K562 (cell line): ENCODE results near the gene ZCCHC3. TPM values are rescaled to one million over a fixed set of nuclear protein-coding genes. Genes with fewer than 3 reads are reported as not detected.

Experiments used
- CBFA2T3 ChIP-seq: fragments of 450-650 bp; IDR thresholded peaks from 2 replicates; pipeline ENCODE4 v1.6.1; 2017
- DPF2 ChIP-seq: fragments of 450-650 bp; IDR thresholded peaks from 2 replicates; pipeline ENCODE4 v1.6.1; 2016
- EGR1 ChIP-seq: fragments of 450-650 bp; conservative IDR thresholded peaks from 2 replicates; pipeline ENCODE4 v1.6.1; 2017; ENCODE audit warnings: mild to moderate bottlenecking
- FOXM1 ChIP-seq, 2 experiments: fragments of 450-650 bp in 1 of 2; sonication (generic) in 1 of 2; formaldehyde crosslinking in 1 of 2; IDR thresholded peaks; 2 replicates each; pipeline versions ENCODE4 v1.6.1 to v1.9.0; 2017 to 2022; ENCODE audit warnings: low read depth in 2 of 2, mild to moderate bottlenecking in 2 of 2, missing genetic modification reagents in 1 of 2, moderate library complexity in 1 of 2
- HDAC6 ChIP-seq: IDR thresholded peaks from 2 replicates; pipeline ENCODE4 v1.6.1; 2012; ENCODE audit warnings: low read depth, mild to moderate bottlenecking, control low read depth, inconsistent platforms, low read length, moderate library complexity
- KDM4B ChIP-seq, 2 experiments: fragments of 450-650 bp in 1 of 2; sonication (generic) in 1 of 2; IDR thresholded peaks; 2 replicates each; pipeline ENCODE4 v1.6.1; 2016 to 2017; ENCODE audit warnings: borderline replicate concordance in 2 of 2, antibody characterized with exemption in 1 of 2, low read depth in 1 of 2, mild to moderate bottlenecking in 1 of 2
- MYC ChIP-seq, 2 experiments: fragments of 250-450 bp in 1 of 2; sonication (Bioruptor Pico) in 1 of 2; IDR thresholded peaks; 2 replicates each; pipeline versions ENCODE4 v1.5.1 to v1.6.1; 2012 to 2021; ENCODE audit warnings: low read depth in 2 of 2, borderline replicate concordance in 1 of 2, improper control_type of control experiment in 1 of 2, low read length in 1 of 2, mild to moderate bottlenecking in 1 of 2, moderate library complexity in 1 of 2
- NRF1 ChIP-seq, 2 experiments: fragments of 450-650 bp; IDR thresholded peaks in 1 of 2; conservative IDR thresholded peaks in 1 of 2; 2 replicates each; pipeline ENCODE4 v1.6.1; 2014; ENCODE audit warnings: mild to moderate bottlenecking in 2 of 2
- PML ChIP-seq: IDR thresholded peaks from 2 replicates; pipeline ENCODE4 v1.6.1; 2012; ENCODE audit warnings: low read length, inconsistent platforms
- RBBP5 ChIP-seq: fragments of 200-600 bp; sonication (generic); IDR thresholded peaks from 2 replicates; pipeline ENCODE4 v1.6.1; 2012; ENCODE audit warnings: borderline replicate concordance, mild to moderate bottlenecking, low read length, control low read depth, inconsistent platforms; ENCODE audit not compliant: insufficient read depth, poor library complexity, severe bottlenecking
- RBFOX2 ChIP-seq: fragments of 200-400 bp; formaldehyde crosslinking; IDR thresholded peaks from 2 replicates; pipeline ENCODE4 v1.6.1; 2017; ENCODE audit warnings: low read depth, mild to moderate bottlenecking, low read length, moderate library complexity
- TCF7 ChIP-seq: sonication (generic); IDR thresholded peaks from 2 replicates; pipeline ENCODE4 v1.6.1; 2016; ENCODE audit warnings: antibody characterized with exemption, borderline replicate concordance
- XRCC5 ChIP-seq: fragments of 200-400 bp; formaldehyde crosslinking; IDR thresholded peaks from 2 replicates; pipeline ENCODE4 v1.6.1; 2017; ENCODE audit warnings: low read depth, mild to moderate bottlenecking, low read length
- ZBTB33 ChIP-seq: sonication (generic); formaldehyde crosslinking; IDR thresholded peaks from 2 replicates; pipeline ENCODE4 v1.8.1; 2023; ENCODE audit warnings: mild to moderate bottlenecking, missing genetic modification reagents
- ZNF384 ChIP-seq: IDR thresholded peaks from 2 replicates; pipeline ENCODE4 v1.6.1; 2012; ENCODE audit warnings: low read depth, low read length, improper control_type of control experiment
- ZNF561 ChIP-seq: fragments of 450-650 bp; formaldehyde crosslinking; conservative IDR thresholded peaks from 2 replicates; pipeline ENCODE4 v1.4.0; 2020; ENCODE audit warnings: mild to moderate bottlenecking, moderate library complexity
- ZNF764 ChIP-seq: fragments of 250-450 bp; sonication (Bioruptor Pico); IDR thresholded peaks from 2 replicates; pipeline ENCODE4 v1.4.0; 2020; ENCODE audit warnings: low read depth, mild to moderate bottlenecking, moderate library complexity
- polyA plus RNA-seq, 8 experiments: library from polyadenylated mRNA; depleted of rRNA in 4 of 8; stranded (reverse) in 5 of 8; unstranded in 3 of 8; fragments of >200 nt; fragmentation: Nextera tagmentation in 2 of 8; fragmentation: Illumina TruSeq in 1 of 8; extraction: Ambion mirVana in 2 of 8; extraction: Trizol in 1 of 8; gene quantifications; 2 replicates each; pipeline versions ENCODE4 v1.2.1 to v1.2.3, GENCODE V29; 2011 to 2014; ENCODE audit warnings: inconsistent platforms in 1 of 8, missing spikeins in 1 of 8
- total RNA-seq, 7 experiments: library from RNA; depleted of rRNA in 6 of 7; stranded (reverse); fragments of >200 nt in 6 of 7; fragmentation: Illumina TruSeq in 2 of 7; extraction: Trizol in 2 of 7; gene quantifications; 2 replicates each; pipeline versions ENCODE4 v1.2.1 to v1.2.3, GENCODE V29; 2011 to 2021; ENCODE audit warnings: low replicate concordance in 1 of 7
- TF ChIP-seq, protein P1 (sequence below): fragments of 450-650 bp; IDR thresholded peaks from 2 replicates; pipeline ENCODE4 v1.7.1; 2018; ENCODE audit warnings: mild to moderate bottlenecking, low read depth; ENCODE audit not compliant: partially characterized antibody
- TF ChIP-seq, protein P2 (sequence below), 3 experiments: IDR thresholded peaks in 2 of 3; conservative IDR thresholded peaks in 1 of 3; 2 replicates each; pipeline ENCODE4 v1.5.1; 2011 to 2012; ENCODE audit warnings: low read length in 3 of 3, mild to moderate bottlenecking in 3 of 3, control low read depth in 2 of 3, improper control_type of control experiment in 1 of 3, inconsistent platforms in 1 of 3, low read depth in 1 of 3, mixed read lengths in 1 of 3, moderate library complexity in 1 of 3; ENCODE audit not compliant: insufficient read depth in 2 of 3

Gene ZCCHC3
- total and polyA plus RNA-seq, 9 of the 15 experiments (the other 6 are each of a cell fraction or from before 2014, with no cell fraction given): 2.8 to 23.3 (median 16.5) TPM

GRCh38 chr20:297098-297924, at the start of gene ZCCHC3 (continued):
- peak; percentile 50; the same call in 1 of the 2 replicates for TF ChIP-seq ZBTB33 (CRISPR knock-in tag)
- TF ChIP-seq MYC (IDR thresholded peaks at IDR 0.05; ENCODE audit: low read depth, low read length): peak; percentile 83
- TF ChIP-seq MYC (CRISPR knock-in tag; IDR thresholded peaks at IDR 0.05; ENCODE audit: borderline replicate concordance, low read depth): no peak
- TF ChIP-seq PML: peak; percentile 59
- TF ChIP-seq RBFOX2: peak; percentile 90
- TF ChIP-seq XRCC5: peak; percentile 64; the same call in 1 of the 2 replicates
- TF ChIP-seq, protein P1, sequence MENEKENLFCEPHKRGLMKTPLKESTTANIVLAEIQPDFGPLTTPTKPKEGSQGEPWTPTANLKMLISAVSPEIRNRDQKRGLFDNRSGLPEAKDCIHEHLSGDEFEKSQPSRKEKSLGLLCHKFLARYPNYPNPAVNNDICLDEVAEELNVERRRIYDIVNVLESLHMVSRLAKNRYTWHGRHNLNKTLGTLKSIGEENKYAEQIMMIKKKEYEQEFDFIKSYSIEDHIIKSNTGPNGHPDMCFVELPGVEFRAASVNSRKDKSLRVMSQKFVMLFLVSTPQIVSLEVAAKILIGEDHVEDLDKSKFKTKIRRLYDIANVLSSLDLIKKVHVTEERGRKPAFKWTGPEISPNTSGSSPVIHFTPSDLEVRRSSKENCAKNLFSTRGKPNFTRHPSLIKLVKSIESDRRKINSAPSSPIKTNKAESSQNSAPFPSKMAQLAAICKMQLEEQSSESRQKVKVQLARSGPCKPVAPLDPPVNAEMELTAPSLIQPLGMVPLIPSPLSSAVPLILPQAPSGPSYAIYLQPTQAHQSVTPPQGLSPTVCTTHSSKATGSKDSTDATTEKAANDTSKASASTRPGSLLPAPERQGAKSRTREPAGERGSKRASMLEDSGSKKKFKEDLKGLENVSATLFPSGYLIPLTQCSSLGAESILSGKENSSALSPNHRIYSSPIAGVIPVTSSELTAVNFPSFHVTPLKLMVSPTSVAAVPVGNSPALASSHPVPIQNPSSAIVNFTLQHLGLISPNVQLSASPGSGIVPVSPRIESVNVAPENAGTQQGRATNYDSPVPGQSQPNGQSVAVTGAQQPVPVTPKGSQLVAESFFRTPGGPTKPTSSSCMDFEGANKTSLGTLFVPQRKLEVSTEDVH: peak; percentile 52
- TF ChIP-seq ZNF561 (CRISPR knock-in tag): no peak
- TF ChIP-seq HDAC6: 0 out of 2 replicates have a peak, but pooled peaks have one; percentile 30
- no peak for TF ChIP-seq ZNF764
- peak; percentile 80 for TF ChIP-seq EGR1
- peak; percentile 47 for TF ChIP-seq FOXM1 (IDR thresholded peaks at IDR 0.05; ENCODE audit: low read depth)
- TF ChIP-seq FOXM1 (CRISPR knock-in tag; IDR thresholded peaks at IDR 0.05; ENCODE audit: low read depth): no peak
- TF ChIP-seq NRF1 (conservative IDR thresholded peaks at IDR 0.05 in 1 of 2, IDR thresholded peaks at IDR 0.05 in 1 of 2): peak; percentile 86 to 88
- TF ChIP-seq RBBP5: peak; percentile 65
- TF ChIP-seq KDM4B (IDR thresholded peaks at IDR 0.05; ENCODE audit: borderline replicate concordance in 2 of 2, low read depth in 1 of 2): peak in 1 of 2 experiments; percentile 74; a peak in 1 of 4 replicates
- peak; percentile 30; the same call in 1 of the 2 replicates for TF ChIP-seq DPF2
- TF ChIP-seq, protein P2, sequence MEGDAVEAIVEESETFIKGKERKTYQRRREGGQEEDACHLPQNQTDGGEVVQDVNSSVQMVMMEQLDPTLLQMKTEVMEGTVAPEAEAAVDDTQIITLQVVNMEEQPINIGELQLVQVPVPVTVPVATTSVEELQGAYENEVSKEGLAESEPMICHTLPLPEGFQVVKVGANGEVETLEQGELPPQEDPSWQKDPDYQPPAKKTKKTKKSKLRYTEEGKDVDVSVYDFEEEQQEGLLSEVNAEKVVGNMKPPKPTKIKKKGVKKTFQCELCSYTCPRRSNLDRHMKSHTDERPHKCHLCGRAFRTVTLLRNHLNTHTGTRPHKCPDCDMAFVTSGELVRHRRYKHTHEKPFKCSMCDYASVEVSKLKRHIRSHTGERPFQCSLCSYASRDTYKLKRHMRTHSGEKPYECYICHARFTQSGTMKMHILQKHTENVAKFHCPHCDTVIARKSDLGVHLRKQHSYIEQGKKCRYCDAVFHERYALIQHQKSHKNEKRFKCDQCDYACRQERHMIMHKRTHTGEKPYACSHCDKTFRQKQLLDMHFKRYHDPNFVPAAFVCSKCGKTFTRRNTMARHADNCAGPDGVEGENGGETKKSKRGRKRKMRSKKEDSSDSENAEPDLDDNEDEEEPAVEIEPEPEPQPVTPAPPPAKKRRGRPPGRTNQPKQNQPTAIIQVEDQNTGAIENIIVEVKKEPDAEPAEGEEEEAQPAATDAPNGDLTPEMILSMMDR (IDR thresholded peaks at IDR 0.05 in 2 of 3, conservative IDR thresholded peaks at IDR 0.05 in 1 of 3; ENCODE audit: insufficient read depth in 2 of 3, low read depth in 1 of 3, low read length in 3 of 3): peak in 2 of 3 experiments; percentile 47 to 51; a peak in 4 of 6 replicates
- peak; percentile 100 for TF ChIP-seq ZNF384
- no peak for TF ChIP-seq TCF7
- peak; percentile 33; the same call in 1 of the 2 replicates for TF ChIP-seq CBFA2T3
